Transverse colon (tissue), 4 donors: ENCODE data around the gene PRAF2. TPM values are rescaled to one million over a fixed set of nuclear protein-coding genes. Genes with fewer than 3 reads are reported as not detected.

Source experiments
- DNase-seq: peaks from one replicate; pipeline ENCODE4 v3.0.0-alpha.2; 2019
- H3K27ac ChIP-seq, 4 donors: fragments of 200-600 bp; sonication (generic); 2 replicates each; pipeline ENCODE4 v1.5.1; 2016 to 2018; ENCODE audit warnings: inconsistent platforms in 4 of 4
- H3K27me3 ChIP-seq: fragments of 200-600 bp; sonication (generic); 2 replicates; pipeline ENCODE4 v1.5.1; 2017; ENCODE audit warnings: inconsistent platforms
- H3K36me3 ChIP-seq, 4 donors: fragments of 200-600 bp; sonication (generic); 2 replicates each; pipeline ENCODE4 v1.5.1; 2017 to 2019; ENCODE audit warnings: inconsistent platforms in 4 of 4
- H3K4me1 ChIP-seq, 4 donors: fragments of 200-600 bp; sonication (generic); 2 replicates each; pipeline ENCODE4 v1.5.1; 2017 to 2020; ENCODE audit warnings: inconsistent platforms in 4 of 4
- H3K4me3 ChIP-seq, 4 donors: fragments of 200-600 bp; sonication (generic); 1 replicate in 1 of 4; 2 replicates in 3 of 4; pipeline versions ENCODE4 v1.5.1 to v1.6.1; 2017 to 2019; ENCODE audit warnings: inconsistent platforms in 4 of 4
- H3K9me3 ChIP-seq, 2 donors: fragments of 200-600 bp; sonication (generic); 2 replicates each; pipeline ENCODE4 v1.5.1; 2017 to 2019; ENCODE audit warnings: inconsistent platforms in 2 of 2
- EP300 ChIP-seq: sonication (generic); formaldehyde crosslinking; IDR thresholded peaks from one replicate; pipeline ENCODE4 v1.6.1; 2017; ENCODE audit warnings: antibody characterized with exemption, low read depth
- POLR2A ChIP-seq: fragments of 450-650 bp; IDR thresholded peaks from one replicate; pipeline ENCODE4 v1.6.1; 2016; ENCODE audit warnings: antibody characterized with exemption, mild to moderate bottlenecking, moderate library complexity
- POLR2AphosphoS5 ChIP-seq, 3 donors: sonication (generic); formaldehyde crosslinking; IDR thresholded peaks; one replicate each; pipeline ENCODE4 v1.6.1; 2016; ENCODE audit warnings: antibody characterized with exemption in 3 of 3
- WGBS, 2 donors: methylation state at CpG; one replicate each; pipeline ENCODE4 v1.1.5; 2018; ENCODE audit warnings: low coverage in 1 of 2; 5-methylcytosine and 5-hydroxymethylcytosine counted together
- in situ Hi-C, 4 donors: fragments of 200-750 bp; cut with MboI; loops; one replicate each; pipeline versions ENCODE4 v1.15.0 to v1.15.1; 2017; ENCODE audit warnings: low sequenced_read_pairs in 3 of 4, low pct_ligation_motif_present in 1 of 4, low pct_unique_long_range_greater_than_20kb in 1 of 4
- intact Hi-C: fragments of 100-400 bp; cut with DNase I; formaldehyde crosslinking; loops from one replicate; pipeline ENCODE4 v1.15.1; 2023; ENCODE audit warnings: low total_unique reads
- total RNA-seq, 4 donors: library from RNA; depleted of rRNA; stranded (reverse); fragments of >200 nt; gene quantifications; one replicate each; pipeline ENCODE4 v1.1.0, GENCODE V29; 2016
- TF ChIP-seq, protein P1 (sequence below), 5 experiments: fragments of 200-600 bp in 3 of 5; fragments of 450-650 bp in 2 of 5; sonication (generic) in 3 of 5; IDR thresholded peaks; 1 replicate in 2 of 5; 2 replicates in 3 of 5; pipeline ENCODE4 v1.5.1; 2016 to 2017; ENCODE audit warnings: antibody characterized with exemption in 5 of 5, inconsistent platforms in 3 of 5, mild to moderate bottlenecking in 2 of 5, moderate library complexity in 1 of 5

Gene PRAF2
- total RNA-seq, 4 donors from 2014 or later: 3.4 to 16.8 (median 9.2) TPM

DNA sequence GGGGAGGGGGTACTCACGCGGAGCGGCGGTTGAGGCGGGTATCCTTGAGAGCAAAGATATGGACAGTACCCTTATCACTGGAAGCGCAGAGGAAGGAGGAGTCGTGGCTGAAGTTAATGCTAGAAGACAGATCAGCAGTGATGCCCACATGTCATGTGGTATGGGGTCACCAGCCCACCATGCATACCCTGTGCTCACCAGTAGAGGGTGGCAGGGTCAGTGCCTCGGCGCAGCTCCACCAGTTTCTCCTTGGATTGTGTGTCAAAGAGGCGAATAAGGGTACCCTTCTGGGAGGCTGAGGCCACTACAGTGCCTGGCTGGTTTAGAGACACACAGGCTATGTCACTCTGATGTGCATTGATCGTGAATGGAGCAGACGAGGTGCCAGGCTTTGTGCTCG, 1.5 kb upstream of the PRAF2 start:
- no peak for DNase-seq
- in situ Hi-C loops: no loop called here
- Histone ChIP-seq H3K4me1 (peaks cover 0 to 22% (median 7%) of the 10 kb centered on the region in 4 donors), H3K27me3 (no peaks in the 10 kb centered on the region), H3K4me3 (no peak overlapping the region), H3K36me3 (no peaks in the 10 kb centered on the region), H3K9me3 (no peaks in the 10 kb centered on the region), H3K27ac (no peak overlapping the region)
- WGBS, 2 donors: 91% methylated on average over 13 of the region's 13 CpGs; no CpG with 5 or more reads in 1 of the 2 donors
- intact Hi-C loops: no loop called here
- no peak for TF ChIP-seq POLR2A
- no peak for TF ChIP-seq EP300
- TF ChIP-seq, protein P1, sequence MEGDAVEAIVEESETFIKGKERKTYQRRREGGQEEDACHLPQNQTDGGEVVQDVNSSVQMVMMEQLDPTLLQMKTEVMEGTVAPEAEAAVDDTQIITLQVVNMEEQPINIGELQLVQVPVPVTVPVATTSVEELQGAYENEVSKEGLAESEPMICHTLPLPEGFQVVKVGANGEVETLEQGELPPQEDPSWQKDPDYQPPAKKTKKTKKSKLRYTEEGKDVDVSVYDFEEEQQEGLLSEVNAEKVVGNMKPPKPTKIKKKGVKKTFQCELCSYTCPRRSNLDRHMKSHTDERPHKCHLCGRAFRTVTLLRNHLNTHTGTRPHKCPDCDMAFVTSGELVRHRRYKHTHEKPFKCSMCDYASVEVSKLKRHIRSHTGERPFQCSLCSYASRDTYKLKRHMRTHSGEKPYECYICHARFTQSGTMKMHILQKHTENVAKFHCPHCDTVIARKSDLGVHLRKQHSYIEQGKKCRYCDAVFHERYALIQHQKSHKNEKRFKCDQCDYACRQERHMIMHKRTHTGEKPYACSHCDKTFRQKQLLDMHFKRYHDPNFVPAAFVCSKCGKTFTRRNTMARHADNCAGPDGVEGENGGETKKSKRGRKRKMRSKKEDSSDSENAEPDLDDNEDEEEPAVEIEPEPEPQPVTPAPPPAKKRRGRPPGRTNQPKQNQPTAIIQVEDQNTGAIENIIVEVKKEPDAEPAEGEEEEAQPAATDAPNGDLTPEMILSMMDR (IDR thresholded peaks at IDR 0.05): no peak
- no peak for TF ChIP-seq POLR2AphosphoS5 (IDR thresholded peaks at IDR 0.05)

DNA sequence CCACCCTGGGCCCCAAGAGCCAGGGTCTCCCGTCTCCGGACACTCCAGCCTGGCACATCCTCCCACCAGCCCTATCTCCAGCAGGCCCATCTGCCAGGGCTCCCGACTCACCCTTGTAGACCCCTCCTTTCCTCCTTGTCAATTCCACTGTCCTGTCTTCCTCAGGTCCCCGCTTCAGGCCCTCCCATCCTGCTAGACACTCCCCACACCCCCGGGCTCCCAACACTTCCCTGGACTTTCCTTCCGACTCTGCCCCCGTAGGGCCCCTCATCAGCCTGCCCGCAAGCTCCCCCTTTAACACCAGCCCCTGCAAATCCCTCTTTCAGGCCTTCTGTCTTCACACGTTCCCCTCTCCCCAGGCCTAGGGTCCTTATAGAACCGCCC, 1.1 kb downstream of the PRAF2 start:
- H3K36me3 ChIP-seq: no peaks in the 10 kb centered on the region
- H3K27ac ChIP-seq: peak overlapping the region; percentile 59 to 86 (median 70)
- peak overlapping the region in 3 of 4 donors; percentile 20 to 48 (median 23) for H3K4me3 ChIP-seq
- H3K27me3 ChIP-seq: no peaks in the 10 kb centered on the region
- DNase-seq: no peak
- peaks cover 0 to 16% (median 2%) of the 10 kb centered on the region in 4 donors for H3K4me1 ChIP-seq
- WGBS, 2 donors: 70 to 71% methylated on average over 4 to 10 of the region's 10 CpGs
- no peaks in the 10 kb centered on the region for H3K9me3 ChIP-seq
- in situ Hi-C loops: no loop called here
- no peak for TF ChIP-seq POLR2A
- no peak for TF ChIP-seq POLR2AphosphoS5 (IDR thresholded peaks at IDR 0.05)
- no peak for TF ChIP-seq EP300
- TF ChIP-seq, protein P1 (IDR thresholded peaks at IDR 0.05): no peak
- intact Hi-C loops: no loop called here

DNA sequence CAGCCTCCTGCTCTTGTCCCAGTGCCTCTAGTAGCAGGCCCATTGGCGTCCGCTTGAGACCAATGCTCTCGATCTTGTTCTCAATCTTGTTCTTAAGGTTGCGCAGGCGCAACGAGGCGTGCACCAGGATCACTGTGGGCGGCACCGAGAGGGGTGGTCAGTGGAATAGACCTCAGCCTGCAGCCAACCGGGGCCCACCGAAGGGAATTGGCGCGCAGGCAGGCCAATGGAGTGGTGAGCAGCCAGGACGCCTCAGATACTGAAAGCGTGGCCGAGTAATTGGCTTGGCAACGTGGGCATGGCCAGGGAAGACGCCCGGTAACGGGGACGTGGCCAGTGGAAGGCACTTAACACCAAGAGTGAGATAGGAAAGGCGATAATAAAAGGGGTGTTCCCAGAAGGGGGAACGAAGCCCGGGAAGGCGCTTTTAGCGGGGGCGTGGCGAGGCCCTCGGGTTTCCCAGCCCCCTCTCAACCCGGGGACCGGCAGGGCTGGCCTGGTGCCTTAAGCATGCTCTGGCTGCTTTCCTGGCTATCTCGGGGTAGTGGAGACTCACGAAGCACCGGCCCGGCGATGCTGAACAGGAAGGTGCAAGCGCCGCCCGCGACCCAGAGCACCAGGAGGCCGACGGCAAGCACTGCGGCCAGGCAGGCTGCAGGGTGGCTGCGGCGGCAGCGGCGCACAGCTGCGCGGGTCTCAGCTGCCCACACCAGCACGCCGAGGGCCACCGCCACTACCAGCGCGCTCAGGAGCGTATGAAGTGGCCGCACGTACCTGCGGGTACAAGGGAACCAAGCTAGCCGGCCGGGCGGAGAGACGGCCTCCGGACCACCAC, 1.7 kb downstream of the PRAF2 start:
- 69% methylated on average over 63 of the region's 63 CpGs; no CpG with 5 or more reads in 1 of the 2 donors for WGBS, 2 donors
- H3K4me3 ChIP-seq: peak overlapping the region in 3 of 4 donors; percentile 20 to 48 (median 23)
- in situ Hi-C loops: no loop called here

DNA sequence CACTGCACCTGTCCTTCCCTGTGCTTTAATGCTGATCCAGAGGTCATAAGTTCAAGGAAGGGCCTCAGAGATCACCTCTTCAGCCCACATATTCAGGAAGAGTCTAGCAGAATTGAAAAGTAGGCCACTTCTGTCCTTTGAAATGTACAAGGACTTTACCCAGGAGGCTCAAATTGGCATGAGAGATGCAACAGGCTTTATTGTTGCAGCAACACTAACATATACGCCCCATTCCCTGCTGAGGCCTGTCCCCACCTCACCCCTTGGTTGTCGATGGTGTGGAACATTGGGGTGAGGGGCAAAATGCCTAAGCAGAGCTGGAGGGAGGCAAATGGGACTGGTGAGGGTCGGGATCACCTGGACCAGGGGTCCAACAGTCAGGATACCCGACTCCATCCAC, 2.8 kb downstream of the PRAF2 start:
- TF ChIP-seq, protein P1 (IDR thresholded peaks at IDR 0.05): no peak
- TF ChIP-seq POLR2AphosphoS5 (IDR thresholded peaks at IDR 0.05) (no peak), EP300 (no peak), POLR2A (no peak)
- WGBS, 2 donors: 81% methylated on average over 4 of the region's 4 CpGs; no CpG with 5 or more reads in 1 of the 2 donors
- intact Hi-C loops (no loop called here), in situ Hi-C loops (no loop called here)
- Histone ChIP-seq H3K36me3 (no peaks in the 10 kb centered on the region), H3K9me3 (no peaks in the 10 kb centered on the region), H3K4me1 (peaks cover 0 to 16% (median 2%) of the 10 kb centered on the region in 4 donors), H3K27ac (no peak overlapping the region), H3K27me3 (no peaks in the 10 kb centered on the region), H3K4me3 (no peak overlapping the region)
- no peak for DNase-seq

More for the DNA sequence above, 1.7 kb downstream of the PRAF2 start:
- no peaks in the 10 kb centered on the region for H3K36me3 ChIP-seq
- H3K27me3 ChIP-seq: no peaks in the 10 kb centered on the region
- no peaks in the 10 kb centered on the region for H3K9me3 ChIP-seq
- peak overlapping the region; percentile 59 to 86 (median 70) for H3K27ac ChIP-seq
- peak; percentile 55 for DNase-seq
- H3K4me1 ChIP-seq: peaks cover 0 to 16% (median 2%) of the 10 kb centered on the region in 4 donors
- intact Hi-C loops: no loop called here
- TF ChIP-seq POLR2AphosphoS5 (IDR thresholded peaks at IDR 0.05): no peak
- TF ChIP-seq, protein P1 (IDR thresholded peaks at IDR 0.05): no peak
- no peak for TF ChIP-seq POLR2A
- TF ChIP-seq EP300: no peak
